ENCODE results near the gene PPM1E. TPM values are rescaled to one million over a fixed set of nuclear protein-coding genes. Genes with fewer than 3 reads are reported as not detected.

The PPM1E gene
- total RNA-seq, 1 donor from 2014 or later: 1.0 TPM

DNA sequence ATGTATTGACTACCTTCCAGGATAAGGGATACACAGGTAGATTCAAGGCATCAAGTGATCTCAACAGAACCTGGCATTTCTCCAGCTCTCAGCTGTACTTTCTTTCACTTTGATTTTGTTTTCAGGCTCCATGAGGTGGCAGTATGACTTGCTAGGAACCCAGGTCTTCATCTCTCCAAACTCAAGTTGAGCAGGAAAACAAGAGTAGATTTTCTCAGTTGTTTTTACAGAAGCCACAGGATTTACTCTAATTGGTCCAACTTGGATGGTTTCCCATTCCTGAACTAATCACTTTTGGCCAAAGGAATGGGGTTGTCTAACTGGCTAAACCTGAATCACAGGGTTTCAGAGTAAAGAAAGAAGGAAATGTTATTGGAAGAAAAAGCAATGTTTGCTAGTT, 204.4 kb downstream of the PPM1E start:
- Histone ChIP-seq H3K4me1 (ENCODE audit: control insufficient read depth in 3 of 3, insufficient read depth in 3 of 3, low read length in 3 of 3) (no peaks in the 10 kb centered on the region), H3K36me3 (ENCODE audit: control insufficient read depth in 3 of 3, insufficient read depth in 3 of 3, low read length in 3 of 3) (no peaks in the 10 kb centered on the region), H3K4me3 (ENCODE audit: low read length in 3 of 3) (no peak overlapping the region), H3K27ac (ENCODE audit: low read depth, low read length) (no peak overlapping the region), H3K9ac (ENCODE audit: low read depth in 1 of 3, low read length in 3 of 3) (no peak overlapping the region), H3K27me3 (ENCODE audit: control insufficient read depth in 3 of 3, insufficient read depth in 3 of 3, low read length in 3 of 3) (no peaks in the 10 kb centered on the region), H3K9me3 (ENCODE audit: control insufficient read depth in 3 of 3, low read length in 3 of 3) (no peaks in the 10 kb centered on the region)

DNA sequence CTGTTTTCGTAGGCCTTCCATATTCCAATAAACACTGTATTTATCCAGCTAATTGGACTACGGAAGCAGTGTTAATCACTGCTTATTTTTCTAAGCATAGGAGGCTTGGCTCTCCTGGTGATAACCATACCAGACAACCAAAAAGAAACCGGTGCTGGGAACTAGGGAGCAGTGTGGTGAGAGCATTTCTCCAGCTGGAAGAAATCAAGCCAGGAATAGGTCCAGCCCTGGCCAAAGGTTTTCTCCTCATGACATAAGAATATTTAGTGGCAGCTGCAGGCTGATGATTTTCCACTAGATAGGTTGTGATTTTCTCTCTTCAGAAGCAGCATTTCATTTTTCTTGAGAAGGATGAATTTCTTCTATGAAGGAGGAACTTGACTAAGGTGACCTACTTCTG, 209.6 kb downstream of the PPM1E start:
- H3K4me3 ChIP-seq (ENCODE audit: low read length in 3 of 3): no peak overlapping the region
- H3K27me3 ChIP-seq (ENCODE audit: control insufficient read depth in 3 of 3, insufficient read depth in 3 of 3, low read length in 3 of 3): no peaks in the 10 kb centered on the region

DNA sequence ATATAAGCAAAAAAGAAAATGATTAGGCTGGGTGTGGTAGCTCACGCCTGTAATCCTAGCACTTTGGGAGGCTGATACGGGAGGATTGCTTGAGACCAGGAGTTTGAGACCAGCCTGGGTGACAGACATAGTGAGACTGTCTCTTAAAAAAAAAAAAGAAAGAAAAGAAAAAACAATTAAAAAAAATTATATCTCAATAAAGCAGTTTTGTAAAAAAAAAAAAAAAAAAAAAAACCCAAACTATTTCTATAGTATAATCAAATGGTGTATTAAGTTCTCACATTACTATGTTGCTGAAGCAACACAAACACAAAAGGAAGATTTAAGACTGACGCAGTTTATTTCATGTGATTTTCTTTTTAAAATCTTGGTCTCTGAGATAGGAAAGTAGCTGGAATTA, 210.6 kb downstream of the PPM1E start:
- H3K4me3 ChIP-seq (ENCODE audit: low read length in 3 of 3): no peak overlapping the region
- H3K27ac ChIP-seq (ENCODE audit: low read depth, low read length): no peak overlapping the region
- no peaks in the 10 kb centered on the region for H3K9me3 ChIP-seq (ENCODE audit: control insufficient read depth in 3 of 3, low read length in 3 of 3)
- H3K4me1 ChIP-seq (ENCODE audit: control insufficient read depth in 3 of 3, insufficient read depth in 3 of 3, low read length in 3 of 3): no peaks in the 10 kb centered on the region
- H3K9ac ChIP-seq (ENCODE audit: low read depth in 1 of 3, low read length in 3 of 3): no peak overlapping the region
- no peaks in the 10 kb centered on the region for H3K27me3 ChIP-seq (ENCODE audit: control insufficient read depth in 3 of 3, insufficient read depth in 3 of 3, low read length in 3 of 3)
- no peaks in the 10 kb centered on the region for H3K36me3 ChIP-seq (ENCODE audit: control insufficient read depth in 3 of 3, insufficient read depth in 3 of 3, low read length in 3 of 3)

More for the DNA sequence above, 209.6 kb downstream of the PPM1E start:
- no peak overlapping the region for H3K27ac ChIP-seq (ENCODE audit: low read depth, low read length)
- H3K36me3 ChIP-seq (ENCODE audit: control insufficient read depth in 3 of 3, insufficient read depth in 3 of 3, low read length in 3 of 3): no peaks in the 10 kb centered on the region
- H3K4me1 ChIP-seq (ENCODE audit: control insufficient read depth in 3 of 3, insufficient read depth in 3 of 3, low read length in 3 of 3): no peaks in the 10 kb centered on the region
- no peaks in the 10 kb centered on the region for H3K9me3 ChIP-seq (ENCODE audit: control insufficient read depth in 3 of 3, low read length in 3 of 3)
- no peak overlapping the region for H3K9ac ChIP-seq (ENCODE audit: low read depth in 1 of 3, low read length in 3 of 3)

DNA sequence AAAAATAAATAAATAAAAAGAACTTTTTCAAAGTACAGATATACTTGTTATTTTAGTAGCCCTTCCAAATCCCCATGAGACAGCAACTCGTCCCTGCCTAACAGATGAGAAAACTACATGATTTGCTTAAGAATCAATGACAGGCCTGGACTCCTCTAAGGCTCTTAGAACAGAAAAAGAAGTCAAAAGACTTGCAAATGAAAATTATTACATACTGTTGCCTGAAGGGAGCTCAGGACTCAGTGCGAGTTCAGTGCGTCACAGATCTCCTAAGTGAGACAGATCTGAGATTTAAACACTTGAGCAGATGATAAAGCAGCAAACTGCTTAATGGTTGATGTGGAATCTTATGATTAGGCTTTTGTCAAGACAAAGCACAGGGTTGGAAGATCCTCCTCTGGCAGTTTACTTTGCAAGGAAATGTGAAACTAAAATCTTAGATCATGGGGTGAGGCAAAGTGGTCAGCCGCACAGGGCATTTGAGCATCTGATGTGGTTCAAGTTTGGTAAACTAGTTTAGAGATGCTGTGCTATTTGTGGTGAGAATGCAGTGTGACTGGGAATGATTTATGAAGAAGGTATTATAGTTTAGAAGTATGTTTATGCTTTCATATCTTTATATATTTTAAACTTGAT, 212.9 kb downstream of the PPM1E start:
- Histone ChIP-seq H3K9me3 (ENCODE audit: control insufficient read depth in 3 of 3, low read length in 3 of 3) (no peaks in the 10 kb centered on the region), H3K27me3 (ENCODE audit: control insufficient read depth in 3 of 3, insufficient read depth in 3 of 3, low read length in 3 of 3) (no peaks in the 10 kb centered on the region), H3K4me3 (ENCODE audit: low read length in 3 of 3) (no peak overlapping the region), H3K36me3 (ENCODE audit: control insufficient read depth in 3 of 3, insufficient read depth in 3 of 3, low read length in 3 of 3) (no peaks in the 10 kb centered on the region), H3K9ac (ENCODE audit: low read depth in 1 of 3, low read length in 3 of 3) (no peak overlapping the region), H3K4me1 (ENCODE audit: control insufficient read depth in 3 of 3, insufficient read depth in 3 of 3, low read length in 3 of 3) (no peaks in the 10 kb centered on the region), H3K27ac (ENCODE audit: low read depth, low read length) (no peak overlapping the region)

DNA sequence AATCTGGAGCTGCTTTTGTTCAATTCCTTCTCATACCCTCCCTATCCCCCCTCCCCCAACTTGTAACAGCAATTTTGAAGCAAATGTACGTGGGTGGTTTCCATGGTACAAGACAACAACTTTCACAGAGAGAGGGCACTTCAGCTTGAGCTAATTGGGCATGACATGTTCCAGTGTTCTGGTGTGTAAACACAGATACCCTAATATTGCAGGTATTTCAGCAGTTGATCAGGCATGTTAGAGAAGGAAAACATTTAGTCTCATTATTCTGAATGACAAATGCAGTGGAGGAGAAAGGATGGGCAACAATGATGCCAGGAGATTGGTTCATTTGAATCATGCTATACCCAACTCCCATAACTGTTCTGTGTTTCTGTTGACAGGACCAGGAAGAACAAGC, 213.5 kb downstream of the PPM1E start:
- no peak overlapping the region for H3K9ac ChIP-seq (ENCODE audit: low read depth in 1 of 3, low read length in 3 of 3)
- H3K9me3 ChIP-seq (ENCODE audit: control insufficient read depth in 3 of 3, low read length in 3 of 3): no peaks in the 10 kb centered on the region
- H3K4me3 ChIP-seq (ENCODE audit: low read length in 3 of 3): no peak overlapping the region
- H3K27ac ChIP-seq (ENCODE audit: low read depth, low read length): no peak overlapping the region
- no peaks in the 10 kb centered on the region for H3K36me3 ChIP-seq (ENCODE audit: control insufficient read depth in 3 of 3, insufficient read depth in 3 of 3, low read length in 3 of 3)
- no peaks in the 10 kb centered on the region for H3K27me3 ChIP-seq (ENCODE audit: control insufficient read depth in 3 of 3, insufficient read depth in 3 of 3, low read length in 3 of 3)
- no peaks in the 10 kb centered on the region for H3K4me1 ChIP-seq (ENCODE audit: control insufficient read depth in 3 of 3, insufficient read depth in 3 of 3, low read length in 3 of 3)

DNA sequence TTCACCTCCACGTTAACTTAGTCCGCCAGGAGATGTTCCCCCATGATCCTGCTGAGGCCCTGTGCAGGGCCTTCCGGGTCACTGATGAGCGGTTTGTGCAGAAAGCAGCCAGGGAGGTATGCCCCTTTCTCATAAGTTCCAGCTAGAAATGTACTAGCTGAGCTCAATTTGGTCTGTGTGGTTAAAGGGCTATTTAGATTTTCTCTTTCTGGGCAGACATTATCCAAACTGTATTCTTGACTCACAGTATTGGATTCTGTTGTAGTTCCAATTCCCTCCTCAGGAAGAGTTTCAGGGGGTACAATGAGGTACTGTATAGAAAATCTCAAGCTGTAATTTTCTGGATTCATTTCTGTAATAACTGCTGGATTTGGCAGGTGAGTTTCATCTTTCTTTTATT, 214.0 kb downstream of the PPM1E start:
- Histone ChIP-seq H3K4me3 (ENCODE audit: low read length in 3 of 3) (no peak overlapping the region), H3K27ac (ENCODE audit: low read depth, low read length) (no peak overlapping the region), H3K4me1 (ENCODE audit: control insufficient read depth in 3 of 3, insufficient read depth in 3 of 3, low read length in 3 of 3) (no peaks in the 10 kb centered on the region), H3K36me3 (ENCODE audit: control insufficient read depth in 3 of 3, insufficient read depth in 3 of 3, low read length in 3 of 3) (no peaks in the 10 kb centered on the region), H3K9me3 (ENCODE audit: control insufficient read depth in 3 of 3, low read length in 3 of 3) (no peaks in the 10 kb centered on the region), H3K27me3 (ENCODE audit: control insufficient read depth in 3 of 3, insufficient read depth in 3 of 3, low read length in 3 of 3) (no peaks in the 10 kb centered on the region), H3K9ac (ENCODE audit: low read depth in 1 of 3, low read length in 3 of 3) (no peak overlapping the region)

DNA sequence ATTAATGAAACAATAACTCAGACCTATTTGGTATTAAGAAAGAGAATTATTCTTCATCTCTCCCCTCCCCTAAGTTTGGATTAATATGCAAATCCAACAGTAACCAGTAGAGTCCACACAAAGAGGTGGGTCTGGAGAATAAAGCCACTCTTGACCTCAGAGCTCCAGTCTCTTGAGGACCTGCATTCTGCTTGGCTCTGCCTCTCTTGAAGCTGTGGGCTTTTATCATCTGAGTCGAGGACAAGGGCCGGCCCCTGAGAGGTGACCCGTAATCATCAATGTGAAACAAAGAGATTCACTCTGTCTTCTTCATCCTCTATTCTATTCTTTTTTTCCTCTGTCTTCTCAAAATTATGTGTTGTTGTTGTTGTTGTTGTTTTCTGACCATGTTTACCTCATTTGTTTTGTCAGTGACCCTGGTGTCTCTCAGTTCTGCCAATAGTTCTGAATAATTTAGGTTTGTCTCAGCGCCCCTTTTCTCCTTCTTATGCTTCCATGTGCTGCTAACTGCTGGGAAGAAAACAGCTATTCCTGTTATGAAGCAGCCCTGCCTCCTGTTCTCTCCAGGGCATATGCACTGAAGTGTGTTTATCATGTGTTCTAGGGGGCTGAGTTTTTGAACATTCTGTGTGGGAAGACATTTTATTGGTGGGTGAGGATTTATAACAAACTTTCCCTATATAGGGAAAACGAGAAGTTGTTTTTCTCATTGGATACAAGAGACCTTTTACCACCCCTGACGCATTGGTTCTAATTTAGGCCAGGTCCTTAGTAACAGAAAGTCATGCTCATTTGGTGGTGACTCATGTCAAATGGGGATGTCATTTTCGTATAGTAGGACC, 215.2 kb downstream of the PPM1E start:
- no peak overlapping the region for H3K9ac ChIP-seq (ENCODE audit: low read depth in 1 of 3, low read length in 3 of 3)
- H3K4me1 ChIP-seq (ENCODE audit: control insufficient read depth in 3 of 3, insufficient read depth in 3 of 3, low read length in 3 of 3): no peaks in the 10 kb centered on the region
- no peak overlapping the region for H3K27ac ChIP-seq (ENCODE audit: low read depth, low read length)
- H3K27me3 ChIP-seq (ENCODE audit: control insufficient read depth in 3 of 3, insufficient read depth in 3 of 3, low read length in 3 of 3): no peaks in the 10 kb centered on the region
- H3K36me3 ChIP-seq (ENCODE audit: control insufficient read depth in 3 of 3, insufficient read depth in 3 of 3, low read length in 3 of 3): no peaks in the 10 kb centered on the region
- no peak overlapping the region for H3K4me3 ChIP-seq (ENCODE audit: low read length in 3 of 3)
- H3K9me3 ChIP-seq (ENCODE audit: control insufficient read depth in 3 of 3, low read length in 3 of 3): no peaks in the 10 kb centered on the region

DNA sequence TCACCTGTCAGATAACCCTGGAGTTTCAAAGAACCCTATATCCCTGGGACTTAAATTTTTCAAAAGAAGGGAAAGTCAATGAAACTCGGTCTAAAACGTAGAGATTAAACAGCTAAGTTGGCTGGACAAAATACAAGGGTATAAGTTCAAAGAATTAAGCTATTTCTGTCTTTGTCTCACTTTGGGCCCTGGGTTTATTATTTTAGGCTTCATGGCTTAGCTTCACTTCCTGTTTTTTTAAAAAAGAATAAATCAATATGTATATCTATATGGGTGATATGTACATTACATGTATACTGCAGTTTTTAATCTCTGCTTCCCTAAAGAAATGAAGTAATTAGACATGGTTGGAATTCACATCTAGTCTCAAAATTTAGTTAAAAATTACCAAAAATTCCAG, 218.7 kb downstream of the PPM1E start:
- no peak overlapping the region for H3K9ac ChIP-seq (ENCODE audit: low read depth in 1 of 3, low read length in 3 of 3)
- no peak overlapping the region for H3K4me3 ChIP-seq (ENCODE audit: low read length in 3 of 3)
- no peak overlapping the region for H3K27ac ChIP-seq (ENCODE audit: low read depth, low read length)
- no peaks in the 10 kb centered on the region for H3K9me3 ChIP-seq (ENCODE audit: control insufficient read depth in 3 of 3, low read length in 3 of 3)
- no peaks in the 10 kb centered on the region for H3K27me3 ChIP-seq (ENCODE audit: control insufficient read depth in 3 of 3, insufficient read depth in 3 of 3, low read length in 3 of 3)
- H3K36me3 ChIP-seq (ENCODE audit: control insufficient read depth in 3 of 3, insufficient read depth in 3 of 3, low read length in 3 of 3): no peaks in the 10 kb centered on the region
- H3K4me1 ChIP-seq (ENCODE audit: control insufficient read depth in 3 of 3, insufficient read depth in 3 of 3, low read length in 3 of 3): no peaks in the 10 kb centered on the region

DNA sequence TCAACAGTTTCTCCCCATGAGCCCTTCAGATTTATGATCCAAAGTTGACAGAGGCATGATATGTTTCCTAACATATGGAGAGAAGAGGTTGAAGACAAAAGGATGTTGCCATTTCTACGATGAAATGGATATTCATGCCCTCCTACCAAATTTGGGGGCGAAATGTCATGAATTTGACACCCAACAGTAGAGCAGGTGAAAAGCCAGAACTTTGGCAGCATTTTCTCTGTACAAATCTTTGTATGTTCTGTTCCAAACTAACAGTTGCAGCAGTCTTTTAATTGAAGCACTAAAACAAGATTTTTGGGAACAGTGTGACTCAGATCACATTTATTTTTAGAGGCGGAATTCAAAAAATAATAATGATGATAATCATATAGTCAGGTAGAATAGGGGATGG, 220.9 kb downstream of the PPM1E start:
- H3K4me1 ChIP-seq (ENCODE audit: control insufficient read depth in 3 of 3, insufficient read depth in 3 of 3, low read length in 3 of 3): no peaks in the 10 kb centered on the region
- H3K9ac ChIP-seq (ENCODE audit: low read depth in 1 of 3, low read length in 3 of 3): no peak overlapping the region

DNA sequence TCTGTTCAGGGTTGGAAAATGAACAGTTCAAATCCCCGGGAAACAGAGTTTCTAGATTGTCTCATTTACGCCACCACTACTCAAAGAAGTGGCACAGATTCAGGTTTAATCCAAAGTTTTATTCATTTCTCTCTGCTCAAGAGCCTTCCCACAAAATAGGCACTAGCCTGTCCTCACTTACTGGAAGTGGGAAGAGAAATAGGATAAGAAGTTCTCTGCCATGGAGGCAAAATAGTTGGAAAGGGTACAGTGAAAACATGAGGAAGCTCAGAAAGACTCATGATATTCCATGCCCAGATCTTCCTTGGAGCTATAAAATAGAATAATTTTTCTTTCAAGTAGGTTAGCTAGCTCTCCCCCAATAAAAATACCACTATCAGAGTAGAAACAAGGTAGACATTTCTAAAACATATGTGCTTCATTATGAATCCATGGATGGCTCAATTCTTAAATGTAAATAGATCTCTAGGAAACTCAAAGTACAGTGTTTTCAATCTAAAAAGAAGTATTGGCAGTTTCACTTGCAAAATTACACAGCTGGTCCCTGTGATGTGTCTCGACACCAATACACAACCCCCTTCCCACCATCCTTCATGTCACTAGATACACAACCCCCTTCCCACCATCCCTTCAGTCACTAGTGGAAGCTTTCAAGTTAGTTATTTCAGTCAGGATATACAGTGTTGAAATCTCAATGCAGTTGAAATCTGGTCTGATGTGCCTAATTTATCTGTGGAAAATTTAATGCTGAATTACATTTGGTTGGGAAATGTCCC, 225.2 kb downstream of the PPM1E start:
- no peaks in the 10 kb centered on the region for H3K36me3 ChIP-seq (ENCODE audit: control insufficient read depth in 3 of 3, insufficient read depth in 3 of 3, low read length in 3 of 3)
- no peak overlapping the region for H3K9ac ChIP-seq (ENCODE audit: low read depth in 1 of 3, low read length in 3 of 3)
- no peaks in the 10 kb centered on the region for H3K27me3 ChIP-seq (ENCODE audit: control insufficient read depth in 3 of 3, insufficient read depth in 3 of 3, low read length in 3 of 3)

More for the DNA sequence above, 220.9 kb downstream of the PPM1E start:
- Histone ChIP-seq H3K36me3 (ENCODE audit: control insufficient read depth in 3 of 3, insufficient read depth in 3 of 3, low read length in 3 of 3) (no peaks in the 10 kb centered on the region), H3K4me3 (ENCODE audit: low read length in 3 of 3) (no peak overlapping the region), H3K27me3 (ENCODE audit: control insufficient read depth in 3 of 3, insufficient read depth in 3 of 3, low read length in 3 of 3) (no peaks in the 10 kb centered on the region), H3K27ac (ENCODE audit: low read depth, low read length) (no peak overlapping the region), H3K9me3 (ENCODE audit: control insufficient read depth in 3 of 3, low read length in 3 of 3) (no peaks in the 10 kb centered on the region)

More for the DNA sequence above, 225.2 kb downstream of the PPM1E start:
- Histone ChIP-seq H3K4me3 (ENCODE audit: low read length in 3 of 3) (no peak overlapping the region), H3K4me1 (ENCODE audit: control insufficient read depth in 3 of 3, insufficient read depth in 3 of 3, low read length in 3 of 3) (no peaks in the 10 kb centered on the region), H3K9me3 (ENCODE audit: control insufficient read depth in 3 of 3, low read length in 3 of 3) (no peaks in the 10 kb centered on the region), H3K27ac (ENCODE audit: low read depth, low read length) (no peak overlapping the region)

All from skeletal muscle tissue (tissue), 4 donors.